ENCODE results near the gene EEFSEC. TPM values are rescaled to one million over a fixed set of nuclear protein-coding genes. Genes with fewer than 3 reads are reported as not detected.

EEFSEC gene
- total RNA-seq, 4 donors from 2014 or later = 11.5 to 18.7 (median 14.9) TPM

DNA sequence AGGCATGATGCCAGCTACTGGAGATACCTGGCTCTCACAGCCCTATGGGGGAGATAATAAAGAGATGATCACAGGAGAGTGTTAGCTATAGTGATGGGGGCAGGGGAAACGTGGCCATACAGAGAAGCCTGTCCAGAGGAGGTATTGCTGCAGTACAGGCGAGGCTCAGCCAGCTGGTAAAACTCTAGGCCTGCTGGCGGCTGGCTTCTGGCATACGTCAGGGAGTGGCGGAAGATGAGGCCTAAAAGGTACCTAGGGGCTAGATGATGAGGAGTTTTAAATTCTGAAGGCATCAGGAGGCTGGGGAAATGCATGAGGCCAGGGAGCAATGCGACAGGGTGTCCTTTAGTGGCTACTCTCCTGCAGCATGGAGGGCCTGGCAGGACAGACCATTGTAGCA is 110.7 kb downstream of the EEFSEC start:
- H3K4me1 ChIP-seq = no peaks in the 10 kb centered on the region
- WGBS, 2 donors = 69 to 85% methylated on average over 6 of the region's 6 CpGs
- TF ChIP-seq, protein P1, sequence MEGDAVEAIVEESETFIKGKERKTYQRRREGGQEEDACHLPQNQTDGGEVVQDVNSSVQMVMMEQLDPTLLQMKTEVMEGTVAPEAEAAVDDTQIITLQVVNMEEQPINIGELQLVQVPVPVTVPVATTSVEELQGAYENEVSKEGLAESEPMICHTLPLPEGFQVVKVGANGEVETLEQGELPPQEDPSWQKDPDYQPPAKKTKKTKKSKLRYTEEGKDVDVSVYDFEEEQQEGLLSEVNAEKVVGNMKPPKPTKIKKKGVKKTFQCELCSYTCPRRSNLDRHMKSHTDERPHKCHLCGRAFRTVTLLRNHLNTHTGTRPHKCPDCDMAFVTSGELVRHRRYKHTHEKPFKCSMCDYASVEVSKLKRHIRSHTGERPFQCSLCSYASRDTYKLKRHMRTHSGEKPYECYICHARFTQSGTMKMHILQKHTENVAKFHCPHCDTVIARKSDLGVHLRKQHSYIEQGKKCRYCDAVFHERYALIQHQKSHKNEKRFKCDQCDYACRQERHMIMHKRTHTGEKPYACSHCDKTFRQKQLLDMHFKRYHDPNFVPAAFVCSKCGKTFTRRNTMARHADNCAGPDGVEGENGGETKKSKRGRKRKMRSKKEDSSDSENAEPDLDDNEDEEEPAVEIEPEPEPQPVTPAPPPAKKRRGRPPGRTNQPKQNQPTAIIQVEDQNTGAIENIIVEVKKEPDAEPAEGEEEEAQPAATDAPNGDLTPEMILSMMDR (IDR thresholded peaks at IDR 0.05) = no peak
- TF ChIP-seq POLR2A (IDR thresholded peaks at IDR 0.05) = no peak
- intact Hi-C loops (cut with DNase I) = no loop called here
- no peak overlapping the region for H3K27ac ChIP-seq
- DNase-seq = no peak
- peaks cover 0 to 51% (median 4%) of the 10 kb centered on the region in 3 donors for H3K36me3 ChIP-seq
- H3K9me3 ChIP-seq = peaks cover 0 to 13% (median 3%) of the 10 kb centered on the region in 3 donors
- no peaks in the 10 kb centered on the region for H3K27me3 ChIP-seq
- no peak overlapping the region for H3K4me3 ChIP-seq

GRCh38 chr3:128266453-128266852 is 113.2 kb downstream of the EEFSEC start:
- no peak overlapping the region for H3K27ac ChIP-seq
- intact Hi-C loops (cut with DNase I) = no loop called here
- WGBS, 2 donors = 38 to 44% methylated on average over 1 of the region's 1 CpG
- TF ChIP-seq, protein P1 (IDR thresholded peaks at IDR 0.05) = no peak
- TF ChIP-seq POLR2A (IDR thresholded peaks at IDR 0.05) = no peak
- DNase-seq = no peak
- no peak overlapping the region for H3K4me3 ChIP-seq
- no peaks in the 10 kb centered on the region for H3K9me3 ChIP-seq
- no peaks in the 10 kb centered on the region for H3K4me1 ChIP-seq
- peaks cover 0 to 61% (median 4%) of the 10 kb centered on the region in 3 donors for H3K36me3 ChIP-seq
- H3K27me3 ChIP-seq = no peaks in the 10 kb centered on the region

DNA sequence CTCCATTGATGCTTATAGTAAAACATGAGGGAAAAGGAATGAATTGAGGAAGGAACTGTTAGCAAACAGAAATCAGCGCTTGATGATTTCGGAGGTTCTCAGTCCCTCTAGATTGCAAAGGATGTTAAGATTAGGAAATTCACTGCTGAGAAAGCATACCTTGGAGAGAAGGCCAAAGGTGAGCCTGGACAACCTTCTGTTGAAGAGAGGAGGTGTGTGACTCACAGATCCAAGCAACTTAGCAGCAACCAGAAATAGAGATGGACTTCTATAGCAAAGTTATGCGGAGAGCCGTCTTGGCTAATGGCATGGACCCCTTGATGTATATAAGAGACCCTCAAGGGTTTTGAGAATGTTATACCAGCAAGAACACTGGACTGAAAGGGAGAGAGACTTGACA is 114.3 kb downstream of the EEFSEC start:
- DNase-seq = no peak
- TF ChIP-seq, protein P1 (IDR thresholded peaks at IDR 0.05) = no peak
- no peak for TF ChIP-seq POLR2A (IDR thresholded peaks at IDR 0.05)
- 85 to 86% methylated on average over 3 to 4 of the region's 4 CpGs for WGBS, 2 donors
- H3K27me3 ChIP-seq = no peaks in the 10 kb centered on the region
- H3K9me3 ChIP-seq = no peaks in the 10 kb centered on the region
- no peaks in the 10 kb centered on the region for H3K4me1 ChIP-seq
- intact Hi-C loops (cut with DNase I) = no loop called here
- no peak overlapping the region for H3K27ac ChIP-seq
- peaks cover 0 to 65% (median 0%) of the 10 kb centered on the region in 3 donors for H3K36me3 ChIP-seq
- no peak overlapping the region for H3K4me3 ChIP-seq

DNA sequence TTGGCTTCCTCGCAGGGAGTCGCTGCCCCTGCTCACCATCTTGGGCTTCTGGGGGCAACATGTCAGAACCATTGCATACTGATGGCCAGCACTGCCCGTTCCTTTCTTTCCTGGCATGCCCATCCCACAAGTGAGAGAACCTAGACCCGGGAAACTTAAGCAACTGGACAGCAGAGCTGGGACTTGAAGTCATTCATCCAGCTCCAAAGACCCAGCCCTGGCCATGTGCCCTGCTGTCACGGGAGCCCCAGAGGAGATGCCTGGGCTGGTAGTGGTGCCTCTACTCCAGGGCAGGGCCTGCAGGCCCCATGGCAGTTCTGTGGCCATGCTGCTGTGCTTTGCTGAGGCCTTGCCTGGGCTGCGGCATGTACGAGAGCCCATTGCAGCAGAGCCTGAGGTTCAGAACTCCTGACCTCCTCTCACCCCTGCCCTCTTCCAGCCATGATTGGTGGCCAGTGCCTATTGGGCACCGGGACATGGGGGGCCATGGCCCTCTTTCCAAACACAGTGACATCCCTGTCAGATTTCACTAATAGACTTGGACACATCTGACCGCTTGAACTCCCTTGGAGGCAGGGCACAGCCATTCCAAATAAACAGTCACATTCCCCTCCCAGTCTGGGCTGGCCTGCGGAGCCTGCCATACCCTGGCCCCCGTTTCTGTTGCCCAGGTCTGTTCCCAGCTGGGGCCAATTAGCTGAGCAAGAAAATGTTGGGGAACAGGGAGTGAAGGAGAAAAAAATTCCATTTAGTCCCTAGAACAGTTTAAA is 115.9 kb downstream of the EEFSEC start:
- Histone ChIP-seq H3K27ac (no peak overlapping the region), H3K4me3 (no peak overlapping the region), H3K36me3 (peaks cover 0 to 53% (median 0%) of the 10 kb centered on the region in 3 donors), H3K4me1 (no peaks in the 10 kb centered on the region), H3K9me3 (no peaks in the 10 kb centered on the region), H3K27me3 (no peaks in the 10 kb centered on the region)
- TF ChIP-seq POLR2A (IDR thresholded peaks at IDR 0.05) = no peak
- TF ChIP-seq, protein P1 (IDR thresholded peaks at IDR 0.05) = no peak
- intact Hi-C loops (cut with DNase I) = no loop called here
- DNase-seq = no peak
- 88 to 91% methylated on average over 5 to 8 of the region's 11 CpGs for WGBS, 2 donors

GRCh38 chr3:128269796-128270195 is 116.5 kb downstream of the EEFSEC start:
- WGBS, 2 donors = 76 to 83% methylated on average over 3 of the region's 3 CpGs
- Histone ChIP-seq H3K27me3 (no peaks in the 10 kb centered on the region), H3K27ac (no peak overlapping the region), H3K9me3 (no peaks in the 10 kb centered on the region), H3K4me1 (no peaks in the 10 kb centered on the region), H3K36me3 (peaks cover 0 to 47% (median 0%) of the 10 kb centered on the region in 3 donors), H3K4me3 (no peak overlapping the region)
- DNase-seq = no peak
- TF ChIP-seq, protein P1 (IDR thresholded peaks at IDR 0.05) = no peak
- TF ChIP-seq POLR2A (IDR thresholded peaks at IDR 0.05) = no peak
- intact Hi-C loops (cut with DNase I) = no loop called here

All from esophagus squamous epithelium (tissue), 5 donors.